Measurements from ENCODE around the gene RHOV.

The RHOV gene

GRCh38 chr15:40873694-40874561 is at the start of gene RHOV:
Gene RHOV, minus strand, starts transcription at chr15:40874234. Its CDS starts 95 bp downstream, at chr15:40874139.
- no peak for DNase-seq

- no peak for DNase-seq
These were observed 49.5 kb upstream of the RHOV start for GRCh38 chr15:40923551-40923950.

- no peak for DNase-seq
These were observed 48.6 kb upstream of the RHOV start for GRCh38 chr15:40922608-40923005.

GRCh38 chr15:40921949-40922607 is 48.0 kb upstream of the RHOV start:
- DNase-seq: no peak

GRCh38 chr15:40918799-40919392 is 44.9 kb upstream of the RHOV start:
- DNase-seq: no peak

- no peak for DNase-seq
These were observed 44.2 kb upstream of the RHOV start for GRCh38 chr15:40918146-40918798.

- no peak for DNase-seq
These were observed 43.6 kb upstream of the RHOV start for GRCh38 chr15:40917585-40917984.

GRCh38 chr15:40915679-40916078 is 41.6 kb upstream of the RHOV start:
- no peak for DNase-seq

GRCh38 chr15:40915116-40915661 is 41.2 kb upstream of the RHOV start:
- no peak for DNase-seq

GRCh38 chr15:40914486-40914885 is 40.5 kb upstream of the RHOV start:
- DNase-seq: no peak

GRCh38 chr15:40914013-40914412 is 40.0 kb upstream of the RHOV start:
- no peak for DNase-seq

GRCh38 chr15:40912478-40912877 is 38.4 kb upstream of the RHOV start:
- DNase-seq: no peak

- no peak for DNase-seq
These were observed 37.7 kb upstream of the RHOV start for GRCh38 chr15:40911693-40912092.

GRCh38 chr15:40911141-40911540 is 37.1 kb upstream of the RHOV start:
- DNase-seq: no peak

GRCh38 chr15:40909662-40910630 is 35.9 kb upstream of the RHOV start:
- DNase-seq: no peak

GRCh38 chr15:40908095-40908494 is 34.1 kb upstream of the RHOV start:
- no peak for DNase-seq

- no peak for DNase-seq
These were observed 33.2 kb upstream of the RHOV start for GRCh38 chr15:40906991-40907802.

GRCh38 chr15:40906091-40906990 is 32.3 kb upstream of the RHOV start:
- DNase-seq: no peak

GRCh38 chr15:40904552-40905201 is 30.6 kb upstream of the RHOV start:
- DNase-seq: no peak
